Lower leg skin (tissue), 4 donors: Measurements from ENCODE around the gene HDAC9. TPM values are rescaled to one million over a fixed set of nuclear protein-coding genes. Genes with fewer than 3 reads are reported as not detected.

Experiments used
- DNase-seq, 2 donors: peaks; one replicate each; pipeline ENCODE4 v3.0.0-alpha.2; 2019; ENCODE audit warnings: low spot score in 2 of 2
- H3K4me3 ChIP-seq: fragments of 200-600 bp; sonication (generic); 2 replicates; pipeline ENCODE4 v1.5.1; 2017; ENCODE audit warnings: mild to moderate bottlenecking, low read depth; ENCODE audit not compliant: poor library complexity, severe bottlenecking
- POLR2A ChIP-seq, 2 donors: fragments of 450-650 bp; IDR thresholded peaks; one replicate each; pipeline ENCODE4 v1.6.1; 2016 to 2017; ENCODE audit warnings: antibody characterized with exemption in 2 of 2, mild to moderate bottlenecking in 1 of 2, moderate library complexity in 1 of 2
- WGBS, 2 donors: methylation state at CpG; one replicate each; pipeline ENCODE4 v1.1.5; 2018; 5-methylcytosine and 5-hydroxymethylcytosine counted together
- intact Hi-C: fragments of 100-400 bp; cut with DNase I; formaldehyde crosslinking; loops from one replicate; pipeline ENCODE4 v1.15.0; 2023; ENCODE audit warnings: low total_unique reads
- total RNA-seq, 4 donors: library from RNA; depleted of rRNA; stranded (reverse); fragments of >200 nt; gene quantifications; one replicate each; pipeline ENCODE4 v1.1.0, GENCODE V29; 2016
- TF ChIP-seq, protein P1 (sequence below), 3 donors: fragments of 450-650 bp; IDR thresholded peaks; one replicate each; pipeline ENCODE4 v1.5.1; 2016; ENCODE audit warnings: antibody characterized with exemption in 3 of 3, mild to moderate bottlenecking in 3 of 3, moderate library complexity in 2 of 3

HDAC9 gene
- total RNA-seq, 4 donors from 2014 or later = 3.1 to 5.5 (median 4.7) TPM

DNA sequence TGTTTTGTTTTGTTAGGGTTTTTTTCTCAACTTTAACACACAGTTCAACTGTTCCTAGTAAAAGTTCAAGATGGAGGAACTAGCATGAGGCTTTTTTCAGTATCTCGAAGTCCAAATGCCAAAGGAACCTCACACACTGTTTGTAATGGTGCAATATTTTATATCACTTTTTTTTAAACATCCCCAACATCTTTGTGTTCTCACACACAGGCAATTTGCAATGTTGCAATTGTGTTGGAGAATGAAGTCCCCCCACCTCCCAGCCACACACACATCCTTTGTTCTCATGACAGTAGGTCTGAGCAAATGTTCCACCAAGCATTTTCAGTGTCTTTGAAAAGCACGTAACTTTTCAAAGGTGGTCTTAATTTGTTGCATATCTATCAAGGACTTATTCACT, 501.0 kb downstream of the HDAC9 start:
- no peak for TF ChIP-seq POLR2A (IDR thresholded peaks at IDR 0.05)
- TF ChIP-seq, protein P1, sequence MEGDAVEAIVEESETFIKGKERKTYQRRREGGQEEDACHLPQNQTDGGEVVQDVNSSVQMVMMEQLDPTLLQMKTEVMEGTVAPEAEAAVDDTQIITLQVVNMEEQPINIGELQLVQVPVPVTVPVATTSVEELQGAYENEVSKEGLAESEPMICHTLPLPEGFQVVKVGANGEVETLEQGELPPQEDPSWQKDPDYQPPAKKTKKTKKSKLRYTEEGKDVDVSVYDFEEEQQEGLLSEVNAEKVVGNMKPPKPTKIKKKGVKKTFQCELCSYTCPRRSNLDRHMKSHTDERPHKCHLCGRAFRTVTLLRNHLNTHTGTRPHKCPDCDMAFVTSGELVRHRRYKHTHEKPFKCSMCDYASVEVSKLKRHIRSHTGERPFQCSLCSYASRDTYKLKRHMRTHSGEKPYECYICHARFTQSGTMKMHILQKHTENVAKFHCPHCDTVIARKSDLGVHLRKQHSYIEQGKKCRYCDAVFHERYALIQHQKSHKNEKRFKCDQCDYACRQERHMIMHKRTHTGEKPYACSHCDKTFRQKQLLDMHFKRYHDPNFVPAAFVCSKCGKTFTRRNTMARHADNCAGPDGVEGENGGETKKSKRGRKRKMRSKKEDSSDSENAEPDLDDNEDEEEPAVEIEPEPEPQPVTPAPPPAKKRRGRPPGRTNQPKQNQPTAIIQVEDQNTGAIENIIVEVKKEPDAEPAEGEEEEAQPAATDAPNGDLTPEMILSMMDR (IDR thresholded peaks at IDR 0.05) = no peak
- no peak for DNase-seq

DNA sequence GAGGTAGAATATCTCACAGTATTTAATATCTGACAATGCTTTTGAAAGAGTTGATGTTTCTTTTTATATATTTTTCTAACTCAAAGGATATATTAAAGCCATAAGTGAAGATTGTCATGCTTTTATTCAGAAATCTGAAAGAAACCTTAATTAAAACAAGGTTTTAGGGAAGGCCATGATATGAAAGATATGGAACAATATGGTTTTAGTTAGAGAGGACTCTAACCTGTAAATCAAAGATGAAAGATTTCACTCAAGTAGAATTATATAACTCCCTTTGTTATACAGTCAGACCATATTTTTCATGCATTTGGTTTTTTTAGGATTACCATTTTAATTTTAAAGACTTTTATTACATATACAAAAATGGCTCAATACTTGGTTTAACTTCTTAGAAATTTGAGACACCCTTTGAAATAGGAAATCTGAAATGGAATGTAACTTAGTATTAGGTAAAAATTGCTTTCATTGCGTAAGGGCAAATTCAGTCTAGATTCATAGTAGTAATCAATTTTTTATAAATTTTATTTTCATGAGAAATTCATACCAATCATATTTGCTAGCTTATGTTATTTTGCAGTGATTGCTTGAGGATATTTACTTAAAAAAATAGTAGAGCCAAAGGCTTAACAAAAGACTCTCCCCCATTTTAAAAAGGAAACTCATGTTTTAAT, 502.1 kb downstream of the HDAC9 start:
- H3K4me3 ChIP-seq = no peak overlapping the region
- 94 to 98% methylated on average over 1 of the region's 1 CpG for WGBS, 2 donors
- intact Hi-C loops = no loop called here
- no peak for TF ChIP-seq POLR2A (IDR thresholded peaks at IDR 0.05)
- TF ChIP-seq, protein P1 (IDR thresholded peaks at IDR 0.05) = no peak
- no peak for DNase-seq

More for the DNA sequence above, 501.0 kb downstream of the HDAC9 start:
- no peak overlapping the region for H3K4me3 ChIP-seq
- 81 to 93% methylated on average over 2 of the region's 2 CpGs for WGBS, 2 donors
- intact Hi-C loops = no loop called here

GRCh38 chr7:19000410-19000809, 504.9 kb downstream of the HDAC9 start:
- no peak for DNase-seq
- TF ChIP-seq POLR2A (IDR thresholded peaks at IDR 0.05) = no peak
- TF ChIP-seq, protein P1 (IDR thresholded peaks at IDR 0.05) = no peak
- 84 to 87% methylated on average over 4 of the region's 4 CpGs for WGBS, 2 donors
- no peak overlapping the region for H3K4me3 ChIP-seq
- intact Hi-C loops = no loop called here

- WGBS, 2 donors = 15 to 18% methylated on average over 1 of the region's 1 CpG
- intact Hi-C loops = no loop called here
- H3K4me3 ChIP-seq = no peak overlapping the region
- no peak for DNase-seq
- TF ChIP-seq, protein P1 (IDR thresholded peaks at IDR 0.05) = no peak
- TF ChIP-seq POLR2A (IDR thresholded peaks at IDR 0.05) = no peak
These were observed 506.3 kb downstream of the HDAC9 start for GRCh38 chr7:19001854-19002253.

DNA sequence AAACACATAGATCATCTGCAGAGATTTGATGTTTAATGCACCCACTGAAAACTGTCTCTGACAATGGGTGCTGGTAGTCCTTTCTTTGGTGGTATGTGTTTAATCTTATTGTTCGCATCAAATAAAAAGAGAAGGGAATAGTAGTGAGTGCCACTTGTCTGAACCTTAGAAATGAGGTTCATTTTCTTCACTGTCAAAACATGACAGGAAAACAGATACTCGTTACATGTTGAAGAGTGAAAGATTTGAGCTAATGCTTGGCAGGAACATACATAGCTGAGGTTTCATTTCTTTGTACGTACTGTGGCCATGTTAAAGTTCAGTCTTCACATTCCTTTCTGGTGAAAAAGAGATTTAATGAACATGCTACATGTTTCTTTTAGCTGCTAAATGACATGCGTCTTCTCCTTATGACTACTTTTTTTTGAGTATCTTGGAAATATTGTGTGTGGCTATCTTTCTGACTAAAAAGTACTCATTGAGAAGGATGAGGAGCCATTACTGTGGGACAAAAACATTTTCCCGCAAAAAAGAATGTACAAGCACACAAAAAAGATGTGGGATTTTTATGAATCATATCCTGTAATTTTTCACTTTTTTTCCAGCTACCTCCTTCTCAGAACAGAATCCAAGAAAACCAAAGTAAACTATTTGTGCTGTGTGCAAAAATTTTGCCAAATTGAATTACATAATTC, 513.8 kb downstream of the HDAC9 start:
- TF ChIP-seq POLR2A (IDR thresholded peaks at IDR 0.05) = no peak
- TF ChIP-seq, protein P1 (IDR thresholded peaks at IDR 0.05) = no peak
- intact Hi-C loops = no loop called here
- no peak overlapping the region for H3K4me3 ChIP-seq
- 44 to 47% methylated on average over 5 of the region's 5 CpGs for WGBS, 2 donors
- no peak for DNase-seq
